Lung (tissue), 12 donors: Measurements from ENCODE around the gene LCN1. TPM values are rescaled to one million over a fixed set of nuclear protein-coding genes. Genes with fewer than 3 reads are reported as not detected.
"Not testable (repeated sequence)": the region's sequence is repeated elsewhere in the genome, so short reads cannot be mapped to it uniquely, and the experiment has no call there.

Experiments
- ATAC-seq: fragments of 200-7000 bp; cut with Tn5 transposase; one replicate; pipeline ENCODE4 v1.9.1; 2020; ENCODE audit warnings: moderate number of reproducible peaks; ENCODE audit not compliant: insufficient read depth, low FRiP score
- DNase-seq, 3 donors: peaks; one replicate each; pipeline ENCODE4 v3.0.0-alpha.2; 2013 to 2017
- H3K27ac ChIP-seq, 2 donors: one replicate each; pipeline ENCODE4 v1.5.1; 2013; ENCODE audit warnings: mild to moderate bottlenecking in 2 of 2, moderate library complexity in 2 of 2, control low read depth in 1 of 2, inconsistent platforms in 1 of 2, low read depth in 1 of 2, low read length in 1 of 2
- H3K27me3 ChIP-seq, 3 donors: one replicate each; pipeline ENCODE4 v1.5.1; 2013; ENCODE audit warnings: low read length in 2 of 3; ENCODE audit not compliant: control insufficient read depth in 3 of 3, insufficient read depth in 3 of 3
- H3K36me3 ChIP-seq, 4 donors: one replicate each; pipeline ENCODE4 v1.5.1; 2013; ENCODE audit warnings: low read length in 4 of 4, mild to moderate bottlenecking in 1 of 4, moderate library complexity in 1 of 4; ENCODE audit not compliant: control insufficient read depth in 4 of 4, insufficient read depth in 4 of 4
- H3K4me1 ChIP-seq, 5 donors: one replicate each; pipeline ENCODE4 v1.5.1; 2013; ENCODE audit warnings: low read length in 5 of 5, mild to moderate bottlenecking in 2 of 5, moderate library complexity in 1 of 5; ENCODE audit not compliant: control insufficient read depth in 5 of 5, insufficient read depth in 5 of 5
- H3K4me3 ChIP-seq: one replicate; pipeline ENCODE4 v1.5.1; 2013; ENCODE audit warnings: mild to moderate bottlenecking, control low read depth, moderate library complexity
- H3K9ac ChIP-seq, 2 donors: one replicate each; pipeline ENCODE4 v1.5.1; 2013; ENCODE audit warnings: low read length in 2 of 2, control low read depth in 1 of 2; ENCODE audit not compliant: insufficient read depth in 1 of 2
- H3K9me3 ChIP-seq, 4 donors: one replicate each; pipeline ENCODE4 v1.5.1; 2013; ENCODE audit warnings: low read length in 3 of 4, mild to moderate bottlenecking in 1 of 4, moderate library complexity in 1 of 4; ENCODE audit not compliant: control insufficient read depth in 4 of 4, insufficient read depth in 3 of 4
- CTCF ChIP-seq: IDR thresholded peaks from 2 replicates; pipeline ENCODE4 v1.5.1; 2012; ENCODE audit warnings: mild to moderate bottlenecking; ENCODE audit errors: control extremely low read depth, extremely low read depth
- whole genome bisulfite sequencing, 2 donors: extraction: QIAGEN DNeasy Blood & Tissue Kit; methylation state at CpG; one replicate each; pipeline ENCODE4 v1.1.7; 2013; 5-methylcytosine and 5-hydroxymethylcytosine counted together
- polyA plus RNA-seq, 2 donors: library from polyadenylated mRNA; stranded (reverse); fragments of 200-250 nt; gene quantifications; one replicate each; pipeline ENCODE4 v1.2.1, GENCODE V29; 2013
- total RNA-seq, 2 donors: library from RNA; depleted of rRNA in 1 of 2; stranded (reverse); fragments of >200 nt in 1 of 2; gene quantifications; one replicate each; pipeline ENCODE4 v1.2.1, GENCODE V29; 2014 to 2021
- donor health status: control.
- donor health status: control.
- donor health status: Bipolar disorder and iron deficiency.
- donor health status: healthy.
- donor health status: DM: yes; HTN: yes; CAD: no.

Gene LCN1
- total and polyA plus RNA-seq, 4 donors: not detected

DNA sequence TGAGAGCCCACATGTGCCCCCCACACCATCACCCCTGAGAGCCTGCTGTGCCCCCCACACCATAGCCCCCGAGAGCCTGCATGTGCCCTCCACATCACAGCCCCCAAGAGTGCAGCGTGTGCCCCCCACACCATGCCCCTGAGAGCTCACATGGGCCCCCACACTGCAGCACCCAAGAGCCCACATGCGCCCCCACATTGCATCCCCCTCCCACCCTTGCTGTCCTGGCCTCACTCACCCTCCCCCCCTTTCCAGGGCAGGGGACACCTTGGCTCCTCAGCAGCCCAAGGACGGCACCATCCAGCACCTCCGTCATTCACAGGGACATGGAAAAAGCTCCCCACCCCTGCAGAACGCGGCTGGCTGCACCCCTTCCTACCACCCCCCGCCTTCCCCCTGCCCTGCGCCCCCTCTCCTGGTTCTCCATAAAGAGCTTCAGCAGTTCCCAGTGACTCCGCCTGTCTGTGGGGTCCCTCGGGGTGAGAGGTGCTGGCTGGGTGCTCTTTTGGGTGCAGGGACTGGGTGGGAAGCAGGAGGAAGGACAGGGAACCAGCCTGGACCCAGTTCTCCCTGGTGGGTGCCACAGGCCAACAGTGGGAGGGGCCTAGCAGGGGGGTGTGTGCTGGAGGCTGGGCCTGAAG lies 5.0 kb downstream of the LCN1 start:
- H3K27me3 ChIP-seq: no peaks in the 10 kb centered on the region
- H3K36me3 ChIP-seq: no peaks in the 10 kb centered on the region
- TF ChIP-seq CTCF: no peak
- H3K4me1 ChIP-seq: no peaks in the 10 kb centered on the region
- ATAC-seq (no peak), DNase-seq (no peak)
- no peak overlapping the region for H3K4me3 ChIP-seq
- no peaks in the 10 kb centered on the region for H3K9me3 ChIP-seq
- no peak overlapping the region for H3K9ac ChIP-seq
- 78 to 84% methylated on average over 10 to 11 of the region's 11 CpGs for WGBS, 2 donors
- H3K27ac ChIP-seq: no peak overlapping the region

DNA sequence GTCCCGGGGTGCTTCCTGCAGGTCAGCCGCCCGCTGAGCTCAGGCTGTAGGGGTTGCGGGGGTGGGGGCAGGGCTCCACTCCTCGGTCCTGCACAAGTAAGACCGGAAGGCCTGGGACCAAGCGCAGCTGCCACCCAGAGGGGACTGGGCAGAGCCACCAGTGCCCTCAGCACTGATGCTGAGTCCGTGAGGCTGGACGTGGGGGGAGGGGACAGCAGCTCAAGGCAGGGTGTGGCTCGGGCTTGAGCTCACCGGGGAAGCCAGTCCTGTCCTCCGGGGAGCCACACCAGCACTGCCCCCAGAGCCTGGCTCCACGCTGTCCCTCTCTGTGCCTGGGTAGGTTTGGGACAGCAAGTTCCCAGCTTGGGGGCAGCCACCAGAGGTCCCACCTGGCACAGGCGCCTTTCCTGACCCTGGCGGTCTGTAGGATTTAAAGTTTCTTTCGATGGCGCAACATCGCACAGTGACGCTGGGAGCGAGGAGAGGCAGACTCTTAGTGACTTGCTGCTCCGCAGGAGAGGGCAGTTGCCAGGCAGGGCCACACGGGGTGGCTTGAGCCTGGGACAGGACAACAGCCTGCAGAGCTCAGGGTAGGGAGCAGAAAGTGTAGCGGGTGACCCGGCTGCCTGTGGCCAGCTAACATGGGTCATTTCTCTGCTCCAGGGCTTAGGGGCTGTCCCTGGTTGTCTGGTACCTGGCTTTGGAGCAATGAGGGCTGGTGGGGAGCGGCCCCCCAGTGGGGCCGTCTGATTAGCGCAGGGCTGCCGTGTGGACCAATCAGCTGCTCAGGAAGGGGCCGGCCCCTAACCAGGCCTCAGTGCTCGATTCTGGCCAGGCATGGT lies 5.7 kb downstream of the LCN1 start:
- no peak for DNase-seq
- no peak overlapping the region for H3K9ac ChIP-seq
- no peaks in the 10 kb centered on the region for H3K9me3 ChIP-seq
- ATAC-seq: no peak
- H3K27ac ChIP-seq: no peak overlapping the region
- no peaks in the 10 kb centered on the region for H3K4me1 ChIP-seq
- no peaks in the 10 kb centered on the region for H3K36me3 ChIP-seq
- H3K27me3 ChIP-seq: no peaks in the 10 kb centered on the region
- 67 to 77% methylated on average over 30 of the region's 30 CpGs for WGBS, 2 donors
- H3K4me3 ChIP-seq: no peak overlapping the region
- TF ChIP-seq CTCF: no peak

GRCh38 chr9:135528842-135529435 lies 7.7 kb downstream of the LCN1 start:
- H3K9ac ChIP-seq, H3K27ac ChIP-seq, H3K9me3 ChIP-seq, H3K27me3 ChIP-seq, H3K36me3 ChIP-seq, ATAC-seq, DNase-seq, H3K4me1 ChIP-seq, H3K4me3 ChIP-seq: not testable (repeated sequence)
- WGBS, 2 donors: 94 to 98% methylated on average over 10 of the region's 10 CpGs

DNA sequence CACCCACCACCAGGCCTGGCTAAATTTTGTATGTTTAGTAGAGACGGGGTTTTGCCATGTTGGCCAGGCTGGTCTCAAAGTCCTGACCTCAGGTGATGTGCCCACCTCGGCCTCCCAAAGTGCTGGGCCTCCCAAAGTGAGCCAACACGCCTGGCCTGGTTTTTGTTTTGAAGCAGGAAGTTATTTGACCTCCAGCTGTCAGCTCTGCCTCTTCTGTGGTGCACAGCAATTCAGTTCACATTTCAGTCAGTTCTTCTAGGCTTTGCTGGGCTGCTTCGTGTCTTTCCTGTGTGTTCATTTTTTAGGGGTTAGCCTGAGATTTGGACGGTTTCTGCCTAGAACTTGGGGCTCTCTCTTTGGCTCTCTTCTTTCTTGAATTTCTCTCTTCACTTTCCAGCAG lies 8.9 kb downstream of the LCN1 start:
- Histone ChIP-seq H3K36me3 (no peaks in the 10 kb centered on the region), H3K4me1 (no peaks in the 10 kb centered on the region), H3K27ac (no peak overlapping the region), H3K27me3 (no peaks in the 10 kb centered on the region), H3K9me3 (no peaks in the 10 kb centered on the region), H3K9ac (no peak overlapping the region), H3K4me3 (no peak overlapping the region)
- ATAC-seq (no peak), DNase-seq (no peak)
- WGBS, 2 donors: 72 to 87% methylated on average over 5 of the region's 5 CpGs
- no peak for TF ChIP-seq CTCF
